Measurements from ENCODE around the gene HOXA1. TPM values are rescaled to one million over a fixed set of nuclear protein-coding genes. Genes with fewer than 3 reads are reported as not detected.

The HOXA1 gene
- total RNA-seq, 1 experiment from 2014 or later: 5.6 TPM

DNA sequence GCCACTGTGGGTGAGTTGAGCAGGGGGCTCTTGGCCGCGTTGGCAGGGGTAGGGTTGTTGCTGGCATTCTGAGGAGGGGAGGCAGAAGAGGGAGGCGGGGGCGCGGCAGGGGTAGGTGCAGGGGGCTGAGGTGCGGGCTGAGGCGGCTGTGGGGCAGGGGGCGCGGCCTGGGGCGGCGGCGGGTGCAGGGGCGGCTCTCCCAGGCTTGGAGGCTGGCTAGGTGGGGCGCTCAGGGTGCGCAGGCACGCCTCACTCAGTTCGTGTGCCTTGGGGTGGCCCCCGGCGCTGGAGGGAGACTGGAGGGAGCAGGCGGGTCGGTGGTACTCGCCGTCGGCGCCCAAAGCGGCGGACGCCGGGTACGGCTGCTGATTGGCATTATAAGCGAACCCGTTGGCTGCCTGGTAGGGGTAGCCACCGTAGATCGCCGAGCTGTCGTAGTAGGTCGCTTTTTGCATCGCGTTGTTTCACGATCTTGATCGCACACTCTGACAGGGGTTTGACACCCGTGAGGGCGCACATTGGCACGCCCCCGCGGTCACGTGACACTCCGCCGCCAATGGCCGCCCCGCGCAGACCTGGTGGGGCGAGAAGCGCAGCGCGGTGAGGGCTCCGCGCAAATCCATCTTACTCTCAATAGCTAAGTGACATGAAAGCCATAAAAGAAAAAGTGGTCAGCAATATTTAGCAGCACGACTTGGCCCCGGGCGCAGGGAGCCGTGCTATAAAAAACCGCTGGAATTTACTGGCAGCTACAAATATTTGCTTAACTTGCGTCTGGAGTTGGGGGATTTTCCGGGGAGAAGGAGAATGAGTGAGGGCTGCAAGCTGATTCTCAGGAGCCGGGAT is 14.6 kb upstream of the HOXA1 start:
- in situ Hi-C loops (cut with HindIII; ENCODE audit: low pct_unique_long_range_greater_than_20kb, low sequenced_read_pairs): no loop called here
- no peak for DNase-seq (ENCODE audit: low read depth, low spot score)

DNA sequence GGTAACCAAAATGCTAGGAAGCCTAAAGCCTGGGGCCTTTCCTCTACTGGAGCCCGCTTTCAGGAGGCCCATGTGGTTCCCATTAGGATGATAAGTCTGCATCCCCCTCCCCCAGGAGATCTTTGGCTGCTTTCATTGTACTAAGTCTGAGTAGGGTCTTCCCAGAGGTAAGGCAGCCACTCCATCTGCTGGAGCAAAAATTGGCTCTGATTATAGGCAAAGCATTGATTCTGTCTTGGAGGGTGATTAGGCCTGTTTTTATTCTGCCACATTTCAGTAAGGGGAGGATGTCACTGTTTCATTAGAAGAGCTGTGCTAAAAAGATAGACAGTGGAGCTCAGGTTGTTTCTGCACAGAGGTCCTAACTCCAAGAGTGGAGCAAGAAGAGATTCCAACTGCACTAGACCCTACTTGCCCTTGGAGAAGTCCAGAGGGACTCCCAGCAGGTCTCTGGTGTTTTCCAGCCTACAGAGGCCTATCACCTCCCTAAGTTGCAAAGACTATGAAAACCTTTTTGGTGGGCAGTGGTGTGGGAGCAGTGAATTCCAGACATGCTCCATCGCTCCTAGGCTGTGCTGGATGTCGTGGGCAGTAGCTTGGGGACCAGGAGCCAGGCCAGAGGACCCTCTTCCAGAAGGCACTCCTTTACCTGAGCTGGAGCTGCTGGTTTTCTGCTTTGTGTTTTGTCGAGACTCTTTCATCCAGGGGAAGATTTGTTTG is 13.8 kb upstream of the HOXA1 start:
- in situ Hi-C loops (cut with HindIII; ENCODE audit: low pct_unique_long_range_greater_than_20kb, low sequenced_read_pairs): no loop called here
- no peak for DNase-seq (ENCODE audit: low read depth, low spot score)

DNA sequence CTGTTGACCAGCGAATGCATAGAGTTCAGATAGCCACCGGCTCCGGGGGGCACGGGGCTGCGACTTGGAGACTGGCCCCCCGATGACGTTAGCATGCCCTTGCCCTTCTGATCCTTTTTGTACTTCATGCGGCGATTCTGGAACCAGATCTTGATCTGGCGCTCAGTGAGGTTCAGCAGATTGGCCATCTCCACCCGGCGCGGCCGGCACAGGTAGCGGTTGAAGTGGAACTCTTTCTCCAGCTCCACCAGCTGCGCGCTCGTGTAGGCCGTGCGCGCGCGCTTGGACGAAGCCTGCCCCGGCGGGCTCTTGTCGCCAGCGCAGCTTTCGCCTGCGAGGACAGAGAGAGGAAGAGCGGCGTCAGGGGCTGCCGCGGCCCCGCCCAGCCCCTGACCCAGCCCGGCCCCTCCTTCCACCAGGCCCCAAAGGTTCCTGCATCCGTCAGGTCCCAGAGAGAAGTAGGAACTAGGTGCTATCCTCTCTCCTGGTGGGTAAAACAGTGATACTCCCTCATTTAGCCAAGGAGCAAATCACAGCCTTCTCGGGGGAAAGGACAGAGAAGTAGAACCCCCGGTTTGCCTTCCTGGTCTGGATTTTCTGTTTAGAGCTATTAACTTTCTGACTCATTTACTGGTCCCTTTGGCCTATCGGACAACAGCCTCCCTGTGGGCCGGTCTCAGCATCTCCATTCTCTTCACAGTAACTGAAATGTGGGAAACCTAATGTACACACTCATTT is 12.8 kb upstream of the HOXA1 start:
- DNase-seq (ENCODE audit: low read depth, low spot score): no peak
- in situ Hi-C loops (cut with HindIII; ENCODE audit: low pct_unique_long_range_greater_than_20kb, low sequenced_read_pairs): no loop called here

DNA sequence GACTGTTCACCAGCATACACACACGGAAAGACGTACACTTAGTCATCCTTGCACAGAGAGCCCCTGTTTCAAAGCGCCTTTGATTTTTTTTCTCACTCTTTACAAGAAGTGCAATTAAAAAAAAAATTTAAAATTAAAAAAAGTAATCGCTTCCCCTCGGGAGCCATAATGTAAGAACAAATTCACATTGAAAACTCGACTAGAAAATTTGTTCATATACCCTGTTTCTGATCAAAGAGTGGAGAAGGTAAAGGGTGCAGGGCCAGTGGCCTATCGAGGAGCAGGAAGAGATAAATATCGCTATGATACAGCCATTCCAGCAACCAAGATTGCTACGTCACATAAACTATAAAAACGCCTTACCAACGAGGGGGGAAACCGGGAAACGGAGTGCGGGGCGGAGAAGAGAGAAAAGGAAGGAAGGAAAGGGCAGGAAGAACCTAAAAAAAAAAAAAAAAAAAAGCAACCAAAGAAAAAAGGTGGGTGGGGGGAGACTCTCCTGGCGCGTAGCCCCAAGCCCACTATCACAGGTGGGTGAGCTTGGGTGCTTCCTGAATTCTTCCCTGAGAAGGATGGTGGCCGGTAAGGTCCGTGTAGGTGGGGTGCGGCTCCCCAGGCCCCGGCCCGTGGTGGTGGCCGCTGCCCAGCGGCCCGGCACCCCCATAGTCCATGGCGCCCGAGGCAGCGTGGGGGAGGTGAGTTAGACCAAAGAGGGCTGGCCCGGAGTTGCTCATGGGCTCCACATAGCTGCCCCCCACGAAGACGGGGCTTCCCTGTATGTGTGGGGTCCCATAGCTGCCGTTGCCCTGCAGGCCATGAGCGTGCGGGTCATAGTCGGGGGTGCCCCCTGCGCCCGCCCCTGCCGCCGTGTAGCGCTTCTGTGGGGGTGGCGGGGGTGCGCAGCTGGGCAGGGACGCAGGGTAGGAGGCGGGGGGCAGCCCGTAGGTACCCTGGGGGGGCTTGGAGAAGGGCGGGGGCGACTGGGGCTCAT is 11.9 kb upstream of the HOXA1 start:
- in situ Hi-C loops (cut with HindIII; ENCODE audit: low pct_unique_long_range_greater_than_20kb, low sequenced_read_pairs): no loop called here
- no peak for DNase-seq (ENCODE audit: low read depth, low spot score)

DNA sequence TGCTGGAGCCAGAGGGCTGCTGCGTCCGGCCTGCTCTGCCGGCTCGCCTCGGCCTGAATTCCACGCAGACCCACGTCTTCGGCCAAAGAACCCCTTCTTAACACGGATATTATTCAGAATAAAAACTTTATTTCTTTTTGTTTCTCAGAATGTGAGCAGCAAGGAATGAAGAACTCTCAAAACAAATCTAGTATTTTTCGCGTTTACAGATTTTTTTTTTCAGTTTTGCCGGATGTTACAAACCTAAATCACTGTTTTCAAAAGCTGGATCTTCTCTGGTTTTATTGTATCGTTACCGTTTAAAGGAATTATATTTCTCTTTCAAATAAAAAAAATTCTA is 11.1 kb upstream of the HOXA1 start:
- DNase-seq (ENCODE audit: low read depth, low spot score): no peak
- in situ Hi-C loops (cut with HindIII; ENCODE audit: low pct_unique_long_range_greater_than_20kb, low sequenced_read_pairs): no loop called here

DNA sequence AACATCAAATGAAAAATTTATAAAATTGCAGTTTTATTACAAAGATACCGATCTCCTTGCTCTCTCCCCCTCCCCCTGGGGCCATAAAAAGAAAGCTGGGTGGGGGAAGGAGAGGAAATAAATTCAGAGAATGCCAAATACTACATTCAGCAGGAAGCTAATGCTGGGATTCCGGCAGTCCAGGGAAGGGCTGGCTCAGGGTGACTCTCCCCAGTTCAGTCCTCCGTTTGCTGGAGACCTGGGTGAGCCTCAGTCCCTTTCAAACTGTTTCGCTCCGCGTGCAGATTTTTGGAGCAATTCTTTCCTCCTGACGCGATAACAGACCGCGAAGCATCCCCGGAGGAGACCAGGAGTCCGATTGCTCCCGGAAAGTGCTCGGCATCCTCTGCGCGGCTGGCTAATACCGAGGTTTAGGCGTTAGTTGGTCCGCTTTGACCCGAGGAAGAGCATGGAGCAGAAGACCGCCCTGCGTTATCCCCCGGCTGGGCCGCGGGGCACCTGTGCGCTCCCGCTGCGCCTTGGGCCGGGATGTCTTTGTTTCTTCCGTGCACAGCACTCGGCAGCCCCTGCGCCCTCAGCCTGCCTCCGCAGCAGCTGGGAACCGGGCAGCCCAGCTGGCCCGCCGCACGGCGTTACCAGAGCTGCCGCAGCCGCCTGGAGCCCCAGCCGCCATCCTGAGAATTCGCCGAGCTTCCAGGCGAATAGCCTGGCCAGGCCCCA is 10.5 kb upstream of the HOXA1 start:
- DNase-seq (ENCODE audit: low read depth, low spot score): no peak
- in situ Hi-C loops (cut with HindIII; ENCODE audit: low pct_unique_long_range_greater_than_20kb, low sequenced_read_pairs): no loop called here

DNA sequence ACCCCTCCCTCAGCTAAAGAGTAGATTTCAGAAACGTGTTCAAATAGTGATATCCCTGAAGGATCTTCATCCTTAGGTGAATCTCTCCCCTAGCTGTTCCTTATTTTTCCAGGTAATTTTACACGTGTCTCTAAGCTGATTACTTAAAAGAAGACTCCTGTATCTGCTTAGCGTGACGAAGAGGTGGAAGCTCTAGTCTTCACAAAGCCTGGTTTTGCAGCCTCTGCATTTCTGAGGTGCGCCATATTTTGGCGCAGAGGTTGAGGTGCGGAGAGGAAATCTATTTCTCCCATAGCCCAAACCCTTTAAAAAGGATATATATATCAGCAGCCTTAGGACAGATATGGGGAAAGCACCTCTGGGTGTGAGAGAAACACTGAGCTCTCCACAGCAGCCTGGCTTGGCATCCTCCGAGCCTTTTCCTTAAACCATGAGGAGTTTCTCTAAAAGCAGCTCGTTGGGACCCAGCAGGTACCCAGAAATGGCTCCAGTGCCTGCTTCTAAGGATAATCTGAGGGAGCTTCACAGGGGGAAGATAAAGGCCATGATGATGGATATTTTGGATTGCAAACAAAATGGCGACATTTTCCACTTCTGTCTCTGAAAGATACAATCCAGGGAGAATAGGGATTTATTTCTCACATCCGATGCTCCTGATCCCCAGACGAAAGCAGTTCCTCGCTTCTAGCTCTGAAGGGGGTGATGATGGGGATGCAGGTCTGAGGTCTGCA is 9.7 kb upstream of the HOXA1 start:
- in situ Hi-C loops (cut with HindIII; ENCODE audit: low pct_unique_long_range_greater_than_20kb, low sequenced_read_pairs): no loop called here
- no peak for DNase-seq (ENCODE audit: low read depth, low spot score)

DNA sequence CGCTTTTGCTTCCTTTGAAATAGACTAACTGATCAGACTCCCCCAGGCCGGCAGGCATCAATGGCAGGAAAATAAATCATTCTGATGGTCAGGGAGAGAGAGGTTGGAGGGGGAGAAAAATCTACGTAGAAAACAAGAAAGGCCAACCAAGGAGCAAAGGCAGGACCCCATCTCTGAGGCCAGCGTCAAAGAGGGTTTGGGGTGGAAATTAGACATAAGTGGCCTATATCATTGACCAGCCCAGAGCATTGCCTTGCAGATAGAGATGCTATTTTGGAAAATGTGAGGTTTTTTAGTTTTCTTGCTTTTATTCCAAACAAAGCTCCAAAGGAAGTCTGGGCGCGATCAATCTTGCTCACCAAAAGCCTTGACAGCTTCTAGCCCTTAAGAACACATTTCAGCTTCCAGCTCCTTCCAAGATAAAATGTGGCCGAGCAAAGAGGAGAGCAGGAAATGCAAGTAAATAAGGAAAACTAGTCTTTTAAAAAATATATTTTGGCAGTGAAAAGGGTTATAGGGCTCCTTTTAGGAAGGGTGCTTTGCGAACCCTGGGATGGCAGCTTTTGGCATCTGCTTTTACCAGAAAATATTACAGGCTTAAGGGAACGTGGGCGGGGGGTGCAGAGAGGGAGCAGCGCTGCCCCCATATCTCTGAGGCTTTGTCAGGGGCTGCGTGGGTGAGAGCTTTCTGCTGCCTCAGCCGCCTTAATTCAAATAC is 8.7 kb upstream of the HOXA1 start:
- DNase-seq (ENCODE audit: low read depth, low spot score): no peak
- in situ Hi-C loops (cut with HindIII; ENCODE audit: low pct_unique_long_range_greater_than_20kb, low sequenced_read_pairs): no loop called here

DNA sequence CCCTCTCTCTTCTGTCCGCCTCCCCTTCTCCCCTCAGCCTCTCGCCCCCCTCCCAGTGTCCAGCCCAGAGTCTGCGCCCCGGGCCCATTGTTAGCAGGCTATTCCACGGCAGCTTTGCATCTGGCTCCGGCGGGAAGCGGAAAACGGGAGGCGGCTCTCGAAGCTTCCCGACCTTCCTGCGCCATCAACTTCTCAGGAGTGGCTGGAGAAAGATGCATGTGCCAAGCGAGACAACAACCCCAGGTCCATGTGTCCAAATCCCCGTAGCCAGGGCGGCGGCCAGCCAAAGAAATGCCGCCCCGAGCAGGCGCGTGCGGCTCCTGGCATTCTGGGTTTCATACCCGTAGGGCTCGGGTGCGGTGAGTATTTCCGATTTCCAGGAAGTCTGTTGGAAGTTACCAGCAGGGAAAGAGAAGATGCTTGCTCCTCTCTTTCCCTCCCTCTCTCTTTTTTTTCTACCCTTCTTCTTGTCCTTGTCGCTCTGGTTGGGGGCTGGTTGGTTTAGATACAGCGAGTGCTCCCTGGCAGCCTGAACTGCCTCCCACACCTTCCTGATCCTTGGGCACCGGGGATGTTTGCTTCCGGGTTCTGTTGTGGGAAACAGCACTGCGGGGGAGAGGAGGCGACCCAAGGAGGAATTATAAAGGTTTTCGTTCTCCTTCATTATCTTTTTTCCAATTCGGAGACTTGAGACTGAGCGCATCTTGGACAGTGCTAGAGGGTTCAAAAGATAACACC is 7.9 kb upstream of the HOXA1 start:
- in situ Hi-C loops (cut with HindIII; ENCODE audit: low pct_unique_long_range_greater_than_20kb, low sequenced_read_pairs): no loop called here
- no peak for DNase-seq (ENCODE audit: low read depth, low spot score)

DNA sequence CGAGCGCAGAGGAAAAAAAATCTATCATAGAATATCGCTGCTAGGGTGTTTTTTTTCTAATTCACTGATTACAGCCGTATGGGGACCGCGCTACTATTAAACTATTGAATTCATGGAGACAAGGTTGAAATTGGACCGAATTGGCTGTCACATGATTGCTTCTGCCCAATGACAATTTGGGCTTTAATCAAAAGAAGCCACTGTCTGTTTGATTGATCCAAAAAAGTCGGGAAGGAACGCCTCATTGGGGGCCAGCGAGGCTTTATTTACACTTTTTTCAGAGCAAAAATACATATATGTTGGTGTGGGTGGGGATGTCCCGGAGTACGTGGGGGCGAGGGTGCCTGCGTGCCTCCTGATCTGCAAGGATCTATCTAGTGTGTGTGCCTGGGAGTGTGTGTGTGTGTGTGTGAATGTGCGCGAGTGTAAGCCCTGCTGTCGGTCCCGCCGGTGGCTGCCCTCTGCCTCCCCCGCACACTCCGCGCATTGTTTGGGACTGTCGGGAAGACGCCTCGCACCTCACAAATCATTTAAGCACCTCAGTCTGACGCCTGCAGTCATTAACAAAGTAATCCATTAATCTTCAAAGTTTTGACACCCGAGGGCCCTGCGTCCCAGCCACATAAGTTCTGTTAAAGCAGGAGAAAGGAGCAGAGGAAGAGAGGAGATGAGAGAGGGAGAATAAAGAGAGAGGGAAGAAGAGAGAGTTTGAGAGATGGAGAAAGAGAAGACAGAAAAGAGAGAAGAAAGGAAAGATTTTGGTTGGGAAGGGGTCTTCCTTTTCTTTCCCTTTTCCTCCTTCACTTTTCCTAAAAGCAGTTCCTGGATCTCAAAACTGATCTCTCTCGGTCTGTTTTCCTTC is 7.0 kb upstream of the HOXA1 start, which contains the start of gene HOXA2:
HOXA2 (minus strand) TSS at position 103 of the 862 bp plus-strand sequence. CDS start 183 bp downstream, outside the sequence.
- in situ Hi-C loops (cut with HindIII; ENCODE audit: low pct_unique_long_range_greater_than_20kb, low sequenced_read_pairs): no loop called here
- no peak for DNase-seq (ENCODE audit: low read depth, low spot score)

DNA sequence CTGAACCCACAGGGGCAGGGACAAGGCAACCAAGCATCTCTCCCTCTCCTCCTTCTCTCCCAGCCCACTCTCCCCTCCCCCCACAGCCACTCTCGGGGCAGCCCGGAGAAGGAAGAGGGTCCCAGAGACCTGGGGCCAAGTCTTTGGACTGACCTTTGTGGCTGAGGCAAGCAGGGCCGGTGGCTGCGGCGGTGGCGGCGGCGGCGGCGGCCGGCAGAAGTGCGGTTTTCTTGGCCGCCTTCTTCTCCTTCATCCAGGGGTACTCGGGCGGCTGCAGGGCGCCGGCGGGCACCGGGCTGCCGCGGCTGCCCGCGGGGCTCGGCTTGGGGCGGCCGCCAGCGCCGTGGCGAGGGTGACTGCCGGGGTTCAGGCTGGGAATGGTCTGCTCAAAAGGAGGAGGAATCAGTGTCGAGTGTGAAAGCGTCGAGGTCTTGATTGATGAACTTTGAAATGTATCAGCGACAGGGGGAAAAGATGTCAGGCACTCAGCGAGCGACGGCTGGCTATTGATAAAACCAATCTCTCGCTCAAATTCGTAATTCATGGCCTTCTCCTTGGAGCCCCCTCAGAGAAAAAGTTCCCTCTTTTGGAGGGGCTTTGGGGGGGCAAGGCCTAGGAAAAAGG is 6.3 kb upstream of the HOXA1 start:
- DNase-seq (ENCODE audit: low read depth, low spot score): no peak

DNA sequence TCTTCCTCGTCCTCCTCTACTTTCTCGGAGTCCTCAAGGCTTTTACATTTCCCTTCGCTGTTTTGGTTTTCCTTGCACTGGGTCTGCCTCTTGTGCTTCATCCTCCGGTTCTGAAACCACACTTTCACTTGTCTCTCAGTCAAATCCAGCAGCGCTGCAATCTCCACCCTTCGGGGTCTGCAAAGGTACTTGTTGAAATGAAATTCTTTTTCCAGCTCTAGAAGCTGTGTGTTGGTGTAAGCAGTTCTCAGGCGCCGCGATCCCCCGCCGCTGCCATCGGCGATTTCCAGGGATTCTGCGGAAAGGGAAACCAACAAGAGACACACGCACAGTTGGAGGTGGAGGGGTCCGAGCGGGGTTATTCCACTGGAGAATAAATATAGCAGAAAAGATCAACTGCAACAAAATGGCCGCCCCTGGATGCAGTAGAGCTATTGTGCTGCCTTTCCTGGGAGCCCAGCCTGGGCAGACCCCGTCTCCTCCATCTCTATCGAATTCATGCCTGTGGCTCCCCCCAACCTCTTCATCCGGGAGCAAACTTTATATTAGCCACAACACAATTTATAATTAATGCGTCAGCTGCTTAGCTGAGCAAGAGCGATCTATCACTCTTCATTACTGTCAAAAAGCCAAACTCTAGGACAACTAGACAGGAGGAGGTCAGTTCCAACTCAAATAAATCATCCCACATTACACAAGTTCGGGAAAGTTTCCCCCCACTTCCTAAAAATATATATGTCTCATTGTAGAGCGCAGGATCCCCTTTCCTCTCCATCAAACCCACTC is 5.6 kb upstream of the HOXA1 start:
- in situ Hi-C loops (cut with HindIII; ENCODE audit: low pct_unique_long_range_greater_than_20kb, low sequenced_read_pairs): no loop called here
- no peak for DNase-seq (ENCODE audit: low read depth, low spot score)

More for the DNA sequence above, 6.3 kb upstream of the HOXA1 start:
- in situ Hi-C loops (cut with HindIII; ENCODE audit: low pct_unique_long_range_greater_than_20kb, low sequenced_read_pairs): no loop called here

DNA sequence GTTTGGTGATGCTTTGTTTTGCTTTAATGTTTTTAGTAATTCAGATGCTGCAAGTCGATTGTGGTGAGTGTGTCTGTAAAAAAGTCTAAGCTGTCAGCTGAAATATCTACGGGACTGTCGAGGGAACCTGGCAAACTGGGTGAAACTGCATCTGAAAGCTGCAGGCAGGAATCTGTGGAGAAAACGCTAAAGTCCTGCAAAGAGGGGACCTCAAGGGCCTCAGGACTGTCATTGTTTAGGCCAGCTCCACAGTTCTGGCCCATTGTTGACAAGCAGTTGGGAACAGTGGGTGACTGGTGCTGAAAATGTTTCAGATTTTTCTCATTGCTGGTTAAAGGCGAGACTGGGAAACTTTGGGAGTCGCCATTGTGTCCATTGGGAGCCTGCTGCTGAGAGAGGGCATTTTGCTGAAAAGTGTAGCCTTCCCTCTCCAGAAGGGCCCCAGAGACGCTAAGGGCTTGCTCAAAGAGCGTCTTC is 4.9 kb upstream of the HOXA1 start:
- in situ Hi-C loops (cut with HindIII; ENCODE audit: low pct_unique_long_range_greater_than_20kb, low sequenced_read_pairs): no loop called here
- DNase-seq (ENCODE audit: low read depth, low spot score): no peak

All from SK-MEL-5 (cell line).